SK-N-SH treated with all-trans-retinoic acid at 6 μM for 48 hours (cell line): ENCODE results near the gene GFI1.

Source experiments
- ATAC-seq: fragments of 200-7000 bp; cut with Tn5 transposase; 3 replicates; pipeline ENCODE4 v1.9.1; 2020; ENCODE audit warnings: mild to moderate bottlenecking, moderate library complexity
- ARNTL ChIP-seq: fragments of 450-650 bp; formaldehyde crosslinking; IDR thresholded peaks from 2 replicates; pipeline ENCODE4 v1.5.0; 2020; ENCODE audit warnings: low read depth, mild to moderate bottlenecking, moderate library complexity, borderline replicate concordance
- BACH2 ChIP-seq: fragments of 250-450 bp; sonication (Bioruptor Pico); IDR thresholded peaks from 2 replicates; pipeline ENCODE4 v1.9.0; 2021; ENCODE audit warnings: mild to moderate bottlenecking, borderline replicate concordance
- CREB5 ChIP-seq: fragments of 250-450 bp; sonication (Bioruptor Pico); IDR thresholded peaks from 2 replicates; pipeline ENCODE4 v1.5.1; 2020; ENCODE audit warnings: low read depth, mild to moderate bottlenecking, moderate library complexity
- CSRNP3 ChIP-seq: fragments of 250-450 bp; sonication (Bioruptor Pico); IDR thresholded peaks from 2 replicates; pipeline ENCODE4 v1.5.1; 2021; ENCODE audit warnings: mild to moderate bottlenecking, moderate library complexity
- GLIS3 ChIP-seq: fragments of 250-450 bp; sonication (Bioruptor Pico); IDR thresholded peaks from 2 replicates; pipeline ENCODE4 v1.5.0; 2020; ENCODE audit warnings: mild to moderate bottlenecking, moderate library complexity
- OSR1 ChIP-seq: fragments of 250-450 bp; sonication (Bioruptor Pico); IDR thresholded peaks from 2 replicates; pipeline ENCODE4 v1.8.0; 2022; ENCODE audit warnings: moderate library complexity, mild to moderate bottlenecking, inconsistent platforms
- PATZ1 ChIP-seq: fragments of 250-450 bp; sonication (Bioruptor Pico); IDR thresholded peaks from 2 replicates; pipeline ENCODE4 v1.8.0; 2020; ENCODE audit warnings: mild to moderate bottlenecking, moderate library complexity, borderline replicate concordance
- POU6F1 ChIP-seq: fragments of 250-450 bp; sonication (Bioruptor Pico); IDR thresholded peaks from 2 replicates; pipeline ENCODE4 v1.8.0; 2021; ENCODE audit warnings: low read depth, mild to moderate bottlenecking, moderate library complexity, borderline replicate concordance
- PPARA ChIP-seq: fragments of 250-450 bp; sonication (Bioruptor Pico); IDR thresholded peaks from 2 replicates; pipeline ENCODE4 v1.5.0; 2020; ENCODE audit warnings: mild to moderate bottlenecking, borderline replicate concordance
- RARB ChIP-seq: fragments of 250-450 bp; sonication (Bioruptor Pico); IDR thresholded peaks from 2 replicates; pipeline ENCODE4 v1.8.0; 2021; ENCODE audit warnings: mild to moderate bottlenecking, moderate library complexity
- SNAI2 ChIP-seq: fragments of 250-450 bp; sonication (Bioruptor Pico); IDR thresholded peaks from 2 replicates; pipeline ENCODE4 v1.5.0; 2020; ENCODE audit warnings: mild to moderate bottlenecking, moderate library complexity
- TOX ChIP-seq: fragments of 250-450 bp; sonication (Bioruptor Pico); IDR thresholded peaks from 2 replicates; pipeline ENCODE4 v1.8.0; 2021; ENCODE audit warnings: mild to moderate bottlenecking, moderate library complexity, borderline replicate concordance
- ZC3H10 ChIP-seq: fragments of 250-450 bp; sonication (Bioruptor Pico); IDR thresholded peaks from 2 replicates; pipeline ENCODE4 v1.5.1; 2021; ENCODE audit warnings: mild to moderate bottlenecking, moderate library complexity
- ZFP30 ChIP-seq: fragments of 450-650 bp; formaldehyde crosslinking; IDR thresholded peaks from 2 replicates; pipeline ENCODE4 v1.5.0; 2022; ENCODE audit warnings: mild to moderate bottlenecking, moderate library complexity
- ZNF565 ChIP-seq: fragments of 450-650 bp; formaldehyde crosslinking; conservative IDR thresholded peaks from 2 replicates; pipeline ENCODE4 v1.5.0; 2020; ENCODE audit warnings: low read depth, mild to moderate bottlenecking, moderate library complexity
- ZNF70 ChIP-seq: fragments of 450-650 bp; formaldehyde crosslinking; IDR thresholded peaks from 2 replicates; pipeline ENCODE4 v1.5.0; 2020; ENCODE audit warnings: mild to moderate bottlenecking, moderate library complexity
- ZNF8 ChIP-seq: fragments of 450-650 bp; formaldehyde crosslinking; IDR thresholded peaks from 2 replicates; pipeline ENCODE4 v1.5.0; 2020; ENCODE audit warnings: mild to moderate bottlenecking, moderate library complexity

The GFI1 gene

GRCh38 chr1:92503926-92504285 is 17.2 kb upstream of the GFI1 start (continued):
- TF ChIP-seq PATZ1 (CRISPR knock-in tag) (no peak), ZNF8 (CRISPR knock-in tag) (no peak), TOX (CRISPR knock-in tag) (no peak)

- TF ChIP-seq POU6F1, result no peak
- no peak for TF ChIP-seq CSRNP3 (CRISPR knock-in tag)
- no peak for TF ChIP-seq ZNF565
- TF ChIP-seq CREB5 (CRISPR knock-in tag), result no peak
- no peak; the same call in none of the 3 replicates for ATAC-seq
These were observed 16.6 kb upstream of the GFI1 start for GRCh38 chr1:92503043-92503925.

- peak; percentile 78 for ATAC-seq
- no peak for TF ChIP-seq PATZ1 (CRISPR knock-in tag)
- TF ChIP-seq PPARA (CRISPR knock-in tag), result no peak
- TF ChIP-seq POU6F1, result no peak
- no peak for TF ChIP-seq ZNF565
These were observed 15.5 kb upstream of the GFI1 start for GRCh38 chr1:92502247-92502646.

GRCh38 chr1:92500552-92500951 is 13.8 kb upstream of the GFI1 start:
- no peak for ATAC-seq
- TF ChIP-seq ZNF565, result no peak
- no peak for TF ChIP-seq BACH2 (CRISPR knock-in tag)
- TF ChIP-seq ZFP30 (CRISPR knock-in tag), result no peak
- TF ChIP-seq ZNF70 (CRISPR knock-in tag), result no peak
- no peak for TF ChIP-seq POU6F1
- TF ChIP-seq ARNTL (CRISPR knock-in tag), result no peak
- no peak for TF ChIP-seq RARB (CRISPR knock-in tag)
- TF ChIP-seq OSR1, result no peak
- no peak for TF ChIP-seq ZC3H10
- no peak for TF ChIP-seq GLIS3 (CRISPR knock-in tag)
- TF ChIP-seq CSRNP3 (CRISPR knock-in tag), result no peak
- no peak for TF ChIP-seq SNAI2 (CRISPR knock-in tag)
- no peak for TF ChIP-seq PATZ1 (CRISPR knock-in tag)
